Erythroblast (primary cell): Measurements from ENCODE around the gene TUB.

ENCODE experiments used
- GATA1 ChIP-seq: IDR thresholded peaks from 2 replicates; pipeline ENCODE4 v1.6.1; 2011; ENCODE audit warnings: low read depth, mild to moderate bottlenecking, control low read depth, low read length, moderate library complexity
- POLR2A ChIP-seq: IDR thresholded peaks from 2 replicates; pipeline ENCODE4 v1.6.1; 2011; ENCODE audit warnings: mild to moderate bottlenecking, low read length

DNA sequence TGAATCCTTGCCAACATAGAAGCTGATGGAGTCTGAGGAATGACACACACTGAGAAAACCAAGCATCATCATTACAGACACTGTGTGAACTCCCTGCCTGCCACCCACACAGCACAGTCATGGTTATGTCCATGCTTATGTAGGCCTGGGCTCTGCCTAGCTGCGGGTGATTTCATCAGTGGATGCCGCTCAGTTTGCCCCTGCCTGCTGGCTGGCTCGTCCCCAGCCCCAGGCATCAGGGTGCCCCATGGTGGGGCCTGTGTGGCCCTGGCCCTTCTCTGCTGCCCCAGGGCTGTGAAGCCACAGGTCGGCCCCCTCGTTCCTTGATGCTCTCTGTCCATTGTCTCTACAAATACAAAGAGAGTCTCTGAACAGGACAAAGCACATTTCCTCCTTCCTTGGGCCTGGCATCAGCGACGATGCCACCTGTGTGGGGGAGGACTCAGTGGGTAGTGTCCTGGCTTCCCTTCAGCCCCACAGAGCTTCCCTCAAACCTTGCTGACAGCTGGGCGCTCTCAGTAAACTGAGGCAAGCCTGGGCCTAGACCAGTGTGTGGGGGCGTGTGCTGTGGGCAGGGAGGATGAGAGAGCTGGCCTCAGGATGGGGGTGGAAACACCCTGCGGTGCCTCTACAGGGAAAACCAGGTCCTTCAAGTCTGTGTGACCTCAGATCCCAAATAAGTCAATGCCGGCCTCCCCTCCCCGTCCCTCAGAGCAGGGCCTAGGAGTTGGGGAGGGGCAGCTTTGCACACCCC lies 20.0 kb upstream of the TUB start:
- TF ChIP-seq POLR2A (no peak), GATA1 (no peak)
